K562 (cell line): Measurements from ENCODE around the gene RFT1.

Experiments
- AFF4 ChIP-seq: sonication (generic); formaldehyde crosslinking; IDR thresholded peaks from 2 replicates; pipeline ENCODE4 v1.8.0; 2023; ENCODE audit warnings: mild to moderate bottlenecking, missing genetic modification reagents
- ATF7 ChIP-seq: fragments of 450-650 bp; IDR thresholded peaks from 2 replicates; pipeline ENCODE4 v1.7.1; 2014; ENCODE audit warnings: mild to moderate bottlenecking, moderate library complexity
- CEBPB ChIP-seq: fragments of 450-650 bp; IDR thresholded peaks from 2 replicates; pipeline ENCODE4 v1.6.1; 2016; ENCODE audit warnings: missing genetic modification characterization, missing compliant biosample characterization
- CTCF ChIP-seq, 3 experiments: IDR thresholded peaks in 2 of 3; conservative IDR thresholded peaks in 1 of 3; 2 replicates each; pipeline ENCODE4 v1.5.1; 2011 to 2012; ENCODE audit warnings: low read length in 3 of 3, mild to moderate bottlenecking in 3 of 3, control low read depth in 2 of 3, improper control_type of control experiment in 1 of 3, inconsistent platforms in 1 of 3, low read depth in 1 of 3, mixed read lengths in 1 of 3, moderate library complexity in 1 of 3; ENCODE audit not compliant: insufficient read depth in 2 of 3
- MEF2D ChIP-seq: conservative IDR thresholded peaks from 2 replicates; pipeline ENCODE4 v1.6.1; 2016; ENCODE audit warnings: low read depth, missing genetic modification characterization, missing compliant biosample characterization
- MXI1 ChIP-seq: IDR thresholded peaks from 2 replicates; pipeline ENCODE4 v1.6.1; 2011; ENCODE audit warnings: low read depth, mild to moderate bottlenecking, improper control_type of control experiment, low read length
- POLR2A ChIP-seq: fragments of 450-650 bp; conservative IDR thresholded peaks from 2 replicates; pipeline ENCODE4 v1.6.1; 2016
- SMAD4 ChIP-seq: fragments of 250-450 bp; sonication (Bioruptor Pico); conservative IDR thresholded peaks from 2 replicates; pipeline ENCODE4 v1.8.0; 2021; ENCODE audit warnings: inconsistent platforms, mild to moderate bottlenecking, moderate library complexity
- TAF1 ChIP-seq: IDR thresholded peaks from 2 replicates; pipeline ENCODE4 v1.6.1; 2011; ENCODE audit warnings: mild to moderate bottlenecking, low read length, moderate library complexity; ENCODE audit not compliant: insufficient read depth, control insufficient read depth, severe bottlenecking; ENCODE audit errors: extremely low read depth
- ZBTB1 ChIP-seq: sonication (generic); formaldehyde crosslinking; IDR thresholded peaks from 2 replicates; pipeline ENCODE4 v1.8.1; 2023; ENCODE audit warnings: missing genetic modification reagents, low read depth, mild to moderate bottlenecking, borderline replicate concordance
- ZNF146 ChIP-seq: IDR thresholded peaks from one replicate; pipeline ENCODE4 v1.6.1; 2018; ENCODE audit warnings: missing compliant biosample characterization; ENCODE audit not compliant: unreplicated experiment

GRCh38 chr3:53157974-53158580 lies 27.8 kb upstream of the RFT1 start:
- no peak for TF ChIP-seq MEF2D (tag)
- TF ChIP-seq POLR2A: no peak
- TF ChIP-seq TAF1: no peak
- no peak for TF ChIP-seq SMAD4 (CRISPR knock-in tag)
- TF ChIP-seq MXI1: no peak
- TF ChIP-seq ZBTB1 (CRISPR knock-in tag): no peak
- TF ChIP-seq CEBPB: no peak
- TF ChIP-seq ZNF146 (CRISPR knock-in tag): no peak
- no peak for TF ChIP-seq CTCF (IDR thresholded peaks at IDR 0.05 in 2 of 3, conservative IDR thresholded peaks at IDR 0.05 in 1 of 3; ENCODE audit: insufficient read depth in 2 of 3, low read depth in 1 of 3, low read length in 3 of 3)
- TF ChIP-seq AFF4 (CRISPR knock-in tag): no peak
- TF ChIP-seq ATF7: no peak
